ENCODE results near the gene EXD2. TPM values are rescaled to one million over a fixed set of nuclear protein-coding genes. Genes with fewer than 3 reads are reported as not detected.

Gene EXD2
- total RNA-seq, 1 experiment from 2014 or later: 22.5 TPM

GRCh38 chr14:69268763-69269162, 77.5 kb downstream of the EXD2 start:
- H3K27ac Mint-ChIP-seq (ENCODE audit: unreplicated experiment): no peak overlapping the region
- H3K9me3 Mint-ChIP-seq (ENCODE audit: unreplicated experiment): no peaks in the 10 kb centered on the region
- Histone ChIP-seq H3K36me3 (ENCODE audit: control insufficient read depth, insufficient read depth, low read length) (no peaks in the 10 kb centered on the region), H3K4me3 (ENCODE audit: low read depth, low read length) (no peak overlapping the region), H3K27me3 (replicated peaks; ENCODE audit: control insufficient read depth, insufficient read depth, low read length) (no peaks in the 10 kb centered on the region), H3K4me1 (no peaks in the 10 kb centered on the region), H3K9me3 (no peaks in the 10 kb centered on the region)
- DNase-seq: no peak
- intact Hi-C loops (cut with micrococcal nuclease; ENCODE audit: unreplicated experiment): no loop called here
- CTCF ChIA-PET: no interaction called here
- no peaks in the 10 kb centered on the region for H3K36me3 Mint-ChIP-seq (ENCODE audit: insufficient read depth, unreplicated experiment)
- TF ChIP-seq, protein P1, sequence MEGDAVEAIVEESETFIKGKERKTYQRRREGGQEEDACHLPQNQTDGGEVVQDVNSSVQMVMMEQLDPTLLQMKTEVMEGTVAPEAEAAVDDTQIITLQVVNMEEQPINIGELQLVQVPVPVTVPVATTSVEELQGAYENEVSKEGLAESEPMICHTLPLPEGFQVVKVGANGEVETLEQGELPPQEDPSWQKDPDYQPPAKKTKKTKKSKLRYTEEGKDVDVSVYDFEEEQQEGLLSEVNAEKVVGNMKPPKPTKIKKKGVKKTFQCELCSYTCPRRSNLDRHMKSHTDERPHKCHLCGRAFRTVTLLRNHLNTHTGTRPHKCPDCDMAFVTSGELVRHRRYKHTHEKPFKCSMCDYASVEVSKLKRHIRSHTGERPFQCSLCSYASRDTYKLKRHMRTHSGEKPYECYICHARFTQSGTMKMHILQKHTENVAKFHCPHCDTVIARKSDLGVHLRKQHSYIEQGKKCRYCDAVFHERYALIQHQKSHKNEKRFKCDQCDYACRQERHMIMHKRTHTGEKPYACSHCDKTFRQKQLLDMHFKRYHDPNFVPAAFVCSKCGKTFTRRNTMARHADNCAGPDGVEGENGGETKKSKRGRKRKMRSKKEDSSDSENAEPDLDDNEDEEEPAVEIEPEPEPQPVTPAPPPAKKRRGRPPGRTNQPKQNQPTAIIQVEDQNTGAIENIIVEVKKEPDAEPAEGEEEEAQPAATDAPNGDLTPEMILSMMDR (IDR thresholded peaks at IDR 0.05; ENCODE audit: insufficient read depth in 1 of 2, low read depth in 1 of 2, low read length in 1 of 2, severe bottlenecking in 1 of 2, unreplicated experiment in 1 of 2): no peak
- H3K4me1 Mint-ChIP-seq (ENCODE audit: low read depth, unreplicated experiment): no peaks in the 10 kb centered on the region
- POLR2A ChIA-PET: no interaction called here
- H3K4me3 Mint-ChIP-seq (ENCODE audit: unreplicated experiment): no peak overlapping the region
- H3K27me3 Mint-ChIP-seq (ENCODE audit: insufficient read depth, unreplicated experiment): no peaks in the 10 kb centered on the region
- BruUV-seq (replicated peaks): no TSS peak

DNA sequence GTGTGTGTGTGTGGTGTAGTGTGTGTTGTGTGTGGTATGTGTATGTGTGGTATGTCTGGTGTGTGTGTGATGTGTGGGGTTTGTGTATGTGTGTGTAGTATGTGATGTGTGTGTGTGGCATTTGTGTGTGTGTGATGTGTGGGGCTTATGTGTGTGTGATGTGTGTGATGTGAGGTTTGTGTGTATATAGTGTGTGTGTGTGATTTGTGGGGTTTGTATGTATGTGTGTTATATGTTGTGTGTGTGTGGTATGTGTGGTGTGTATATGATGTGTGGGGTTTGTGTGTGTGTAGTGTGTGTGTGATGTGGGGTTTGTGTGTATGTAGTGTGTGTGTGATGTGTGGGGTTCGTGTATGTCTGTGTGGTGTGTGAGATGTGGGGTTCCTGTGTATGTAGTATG, 78.1 kb downstream of the EXD2 start:
- Mint-ChIP-seq H3K27me3 (ENCODE audit: insufficient read depth, unreplicated experiment) (no peaks in the 10 kb centered on the region), H3K27ac (ENCODE audit: unreplicated experiment) (no peak overlapping the region), H3K4me3 (ENCODE audit: unreplicated experiment) (no peak overlapping the region), H3K9me3 (ENCODE audit: unreplicated experiment) (no peaks in the 10 kb centered on the region), H3K36me3 (ENCODE audit: insufficient read depth, unreplicated experiment) (no peaks in the 10 kb centered on the region), H3K4me1 (ENCODE audit: low read depth, unreplicated experiment) (no peaks in the 10 kb centered on the region)
- ChIA-PET CTCF (interaction anchor here (1.7 kb wide), 1 partner anchor 8 kb away, joined by 4 read pairs; no protein-coding TSS in a partner anchor), POLR2A (no interaction called here)
- TF ChIP-seq, protein P1 (IDR thresholded peaks at IDR 0.05; ENCODE audit: insufficient read depth in 1 of 2, low read depth in 1 of 2, low read length in 1 of 2, severe bottlenecking in 1 of 2, unreplicated experiment in 1 of 2): no peak
- H3K27me3 ChIP-seq (replicated peaks; ENCODE audit: control insufficient read depth, insufficient read depth, low read length): no peaks in the 10 kb centered on the region
- no peaks in the 10 kb centered on the region for H3K9me3 ChIP-seq
- no TSS peak for BruUV-seq (replicated peaks)
- intact Hi-C loops (cut with micrococcal nuclease; ENCODE audit: unreplicated experiment): no loop called here
- no peaks in the 10 kb centered on the region for H3K36me3 ChIP-seq (ENCODE audit: control insufficient read depth, insufficient read depth, low read length)
- no peaks in the 10 kb centered on the region for H3K4me1 ChIP-seq
- DNase-seq: no peak
- no peak overlapping the region for H3K4me3 ChIP-seq (ENCODE audit: low read depth, low read length)

DNA sequence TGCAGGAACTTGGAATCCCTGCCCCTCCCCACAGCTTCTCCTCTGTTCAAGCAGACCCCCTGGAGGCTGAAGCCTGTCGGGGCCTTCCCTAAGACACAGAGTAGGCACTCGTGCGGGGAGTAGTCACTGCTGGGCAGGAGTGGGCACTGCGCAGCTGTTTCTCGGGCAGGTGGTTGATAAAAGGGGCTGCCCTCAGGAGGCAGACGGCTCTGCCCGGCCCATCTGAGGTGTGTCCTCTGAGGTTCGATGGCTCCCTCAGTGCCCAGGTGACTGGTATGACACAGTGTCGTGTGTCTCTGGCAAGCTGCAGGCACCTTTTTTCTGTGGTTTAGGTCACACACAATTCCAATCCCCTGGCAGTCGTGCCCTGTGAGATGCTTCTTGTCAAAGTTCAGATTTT, 78.8 kb downstream of the EXD2 start:
- ChIA-PET CTCF (interaction anchor here (1.7 kb wide), 1 partner anchor 9 kb away, joined by 4 read pairs; no protein-coding TSS in a partner anchor), POLR2A (no interaction called here)
- Mint-ChIP-seq H3K27ac (ENCODE audit: unreplicated experiment) (no peak overlapping the region), H3K4me3 (ENCODE audit: unreplicated experiment) (no peak overlapping the region), H3K9me3 (ENCODE audit: unreplicated experiment) (no peaks in the 10 kb centered on the region), H3K36me3 (ENCODE audit: insufficient read depth, unreplicated experiment) (no peaks in the 10 kb centered on the region), H3K27me3 (ENCODE audit: insufficient read depth, unreplicated experiment) (no peaks in the 10 kb centered on the region), H3K4me1 (ENCODE audit: low read depth, unreplicated experiment) (no peaks in the 10 kb centered on the region)
- H3K4me3 ChIP-seq (ENCODE audit: low read depth, low read length): no peak overlapping the region
- no TSS peak for BruUV-seq (replicated peaks)
- no peaks in the 10 kb centered on the region for H3K9me3 ChIP-seq
- no peaks in the 10 kb centered on the region for H3K27me3 ChIP-seq (replicated peaks; ENCODE audit: control insufficient read depth, insufficient read depth, low read length)
- no peak for DNase-seq
- intact Hi-C loops (cut with micrococcal nuclease; ENCODE audit: unreplicated experiment): no loop called here
- H3K4me1 ChIP-seq: no peaks in the 10 kb centered on the region
- TF ChIP-seq, protein P1 (IDR thresholded peaks at IDR 0.05; ENCODE audit: insufficient read depth in 1 of 2, low read depth in 1 of 2, low read length in 1 of 2, severe bottlenecking in 1 of 2, unreplicated experiment in 1 of 2): no peak
- no peaks in the 10 kb centered on the region for H3K36me3 ChIP-seq (ENCODE audit: control insufficient read depth, insufficient read depth, low read length)
